ENCODE measurements around the gene DMTF1. TPM values are rescaled to one million over a fixed set of nuclear protein-coding genes. Genes with fewer than 3 reads are reported as not detected.
"Not testable (repeated sequence)": the region's sequence is repeated elsewhere in the genome, so short reads cannot be mapped to it uniquely, and the experiment has no call there.

DMTF1 gene
- polyA plus RNA-seq, 3 donors, result 140 to 222 (median 176) TPM

- no peak for DNase-seq (ENCODE audit: extremely low read depth in 1 of 11, low read depth in 9 of 11, low spot score in 4 of 11)
Measured at GRCh38 chr7:87213811-87214210, 61.6 kb downstream of the DMTF1 start.

- DNase-seq (ENCODE audit: extremely low read depth in 1 of 11, low read depth in 9 of 11, low spot score in 4 of 11), result no peak
Measured at GRCh38 chr7:87215046-87215445, 62.8 kb downstream of the DMTF1 start.

GRCh38 chr7:87216701-87217508 lies 64.7 kb downstream of the DMTF1 start:
- peak in 4 of 11 donors; percentile 9 to 29 (median 18) for DNase-seq (ENCODE audit: extremely low read depth in 1 of 11, low read depth in 9 of 11, low spot score in 4 of 11)

GRCh38 chr7:87217983-87218653 lies 65.9 kb downstream of the DMTF1 start:
- DNase-seq (ENCODE audit: extremely low read depth in 1 of 11, low read depth in 9 of 11, low spot score in 4 of 11), result no peak

GRCh38 chr7:87218796-87219544 lies 66.7 kb downstream of the DMTF1 start:
- peak in 9 of 11 donors; percentile 21 to 44 (median 31) for DNase-seq (ENCODE audit: extremely low read depth in 1 of 11, low read depth in 9 of 11, low spot score in 4 of 11)

GRCh38 chr7:87219545-87220025 lies 67.3 kb downstream of the DMTF1 start, which contains the start of gene TMEM243:
Gene TMEM243 (minus strand): TSS chr7:87219732. CDS start chr7:87219503, 229 bp downstream.
- DNase-seq (ENCODE audit: extremely low read depth in 1 of 11, low read depth in 9 of 11, low spot score in 4 of 11), result peak in 10 of 11 donors; percentile 23 to 66 (median 50)

- peak in 10 of 11 donors; percentile 36 to 79 (median 64) for DNase-seq (ENCODE audit: extremely low read depth in 1 of 11, low read depth in 9 of 11, low spot score in 4 of 11)
Measured at GRCh38 chr7:87220026-87220733, 67.9 kb downstream of the DMTF1 start.

- DNase-seq (ENCODE audit: extremely low read depth in 1 of 11, low read depth in 9 of 11, low spot score in 4 of 11), result peak in 7 of 11 donors; percentile 20 to 48 (median 31)
Measured at GRCh38 chr7:87220734-87221215, 68.5 kb downstream of the DMTF1 start.

GRCh38 chr7:87223666-87224065 lies 71.4 kb downstream of the DMTF1 start:
- DNase-seq (ENCODE audit: extremely low read depth in 1 of 11, low read depth in 9 of 11, low spot score in 4 of 11), result no peak

GRCh38 chr7:87225696-87226095 lies 73.4 kb downstream of the DMTF1 start:
- no peak for DNase-seq (ENCODE audit: extremely low read depth in 1 of 11, low read depth in 9 of 11, low spot score in 4 of 11)

- DNase-seq (ENCODE audit: extremely low read depth in 1 of 11, low read depth in 9 of 11, low spot score in 4 of 11), result no peak
Measured at GRCh38 chr7:87226495-87226894, 74.2 kb downstream of the DMTF1 start.

GRCh38 chr7:87231258-87231657 lies 79.0 kb downstream of the DMTF1 start:
- DNase-seq (ENCODE audit: extremely low read depth in 1 of 11, low read depth in 9 of 11, low spot score in 4 of 11), result no peak

- DNase-seq (ENCODE audit: extremely low read depth in 1 of 11, low read depth in 9 of 11, low spot score in 4 of 11), result no peak
Measured at GRCh38 chr7:87231711-87232110, 79.5 kb downstream of the DMTF1 start.

- no peak for DNase-seq (ENCODE audit: extremely low read depth in 1 of 11, low read depth in 9 of 11, low spot score in 4 of 11)
Measured at GRCh38 chr7:87234949-87235348, 82.7 kb downstream of the DMTF1 start.

GRCh38 chr7:87238464-87239051 lies 86.3 kb downstream of the DMTF1 start:
- not testable (repeated sequence) for DNase-seq (ENCODE audit: extremely low read depth in 1 of 11, low read depth in 9 of 11, low spot score in 4 of 11)

- DNase-seq (ENCODE audit: extremely low read depth in 1 of 11, low read depth in 9 of 11, low spot score in 4 of 11), result not testable (repeated sequence)
Measured at GRCh38 chr7:87245671-87246070, 93.4 kb downstream of the DMTF1 start.
